Hepatocyte (in vitro differentiated cells): ENCODE data around the gene PPP4R3B. TPM values are rescaled to one million over a fixed set of nuclear protein-coding genes. Genes with fewer than 3 reads are reported as not detected.

Source experiments
- DNase-seq: peaks from one replicate; pipeline ENCODE4 v3.0.0-alpha.2; 2016; ENCODE audit warnings: low spot score
- H2AFZ ChIP-seq: fragments of 200-600 bp; sonication (generic); 2 replicates; pipeline ENCODE4 v1.6.0; 2016; ENCODE audit warnings: antibody characterized with exemption, mild to moderate bottlenecking
- H3K27ac ChIP-seq: fragments of 200-600 bp; sonication (generic); 2 replicates; pipeline ENCODE4 v1.5.1; 2016; ENCODE audit warnings: mild to moderate bottlenecking
- H3K27me3 ChIP-seq: fragments of 200-600 bp; sonication (generic); 2 replicates; pipeline ENCODE4 v1.6.1; 2016
- H3K36me3 ChIP-seq: fragments of 200-600 bp; sonication (generic); replicated peaks from 2 replicates; pipeline ENCODE4 v1.5.1; 2016; ENCODE audit warnings: low read depth; ENCODE audit not compliant: insufficient read depth
- H3K4me1 ChIP-seq: fragments of 200-600 bp; sonication (generic); 2 replicates; pipeline ENCODE4 v1.5.1; 2016; ENCODE audit warnings: mild to moderate bottlenecking, moderate library complexity; ENCODE audit not compliant: insufficient read depth
- H3K4me2 ChIP-seq: fragments of 200-600 bp; sonication (generic); 2 replicates; pipeline ENCODE4 v1.6.0; 2016
- H3K4me3 ChIP-seq: fragments of 200-600 bp; sonication (generic); 2 replicates; pipeline ENCODE4 v1.5.1; 2016; ENCODE audit warnings: mild to moderate bottlenecking
- H3K79me2 ChIP-seq: fragments of 200-600 bp; sonication (generic); 2 replicates; pipeline ENCODE4 v1.6.0; 2017; ENCODE audit warnings: mild to moderate bottlenecking
- H3K9me2 ChIP-seq: fragments of 200-600 bp; sonication (generic); replicated peaks from 2 replicates; pipeline ENCODE4 v1.6.0; 2017; ENCODE audit warnings: mild to moderate bottlenecking; ENCODE audit not compliant: insufficient read depth
- H3K9me3 ChIP-seq: fragments of 200-600 bp; sonication (generic); 2 replicates; pipeline ENCODE4 v1.5.1; 2016; ENCODE audit warnings: low read depth, mild to moderate bottlenecking
- H4K20me1 ChIP-seq: fragments of 200-600 bp; sonication (generic); 2 replicates; pipeline ENCODE4 v1.6.0; 2016; ENCODE audit warnings: mild to moderate bottlenecking; ENCODE audit not compliant: insufficient read depth, poor library complexity, severe bottlenecking
- EZH2 ChIP-seq: fragments of 200-600 bp; sonication (generic); IDR thresholded peaks from 2 replicates; pipeline ENCODE4 v1.6.1; 2016; ENCODE audit warnings: antibody characterized with exemption, mild to moderate bottlenecking, borderline replicate concordance
- EZH2phosphoT487 ChIP-seq: fragments of 200-600 bp; sonication (generic); IDR thresholded peaks from one replicate; pipeline ENCODE4 v1.6.1; 2018; ENCODE audit warnings: antibody characterized with exemption, mild to moderate bottlenecking, low read depth, moderate library complexity; ENCODE audit not compliant: unreplicated experiment, severe bottlenecking
- WGBS: methylation state at CpG from one replicate; pipeline ENCODE4 v1.1.6; 2016; ENCODE audit warnings: low lambda C conversion rate; ENCODE audit errors: missing lambda C conversion rate; 5-methylcytosine and 5-hydroxymethylcytosine counted together
- polyA plus RNA-seq: library from polyadenylated mRNA; unstranded; fragments of >200 nt; fragmentation: Nextera tagmentation; extraction: Ambion mirVana; gene quantifications from 2 replicates; pipeline ENCODE4 v1.2.1, GENCODE V29; 2016
- total RNA-seq: library from RNA; depleted of rRNA; stranded (reverse); fragments of >200 nt; gene quantifications from 2 replicates; pipeline ENCODE4 v1.2.3, GENCODE V29; 2014
- TF ChIP-seq, protein P1 (sequence below): fragments of 200-600 bp; sonication (generic); IDR thresholded peaks from 2 replicates; pipeline ENCODE4 v1.5.1; 2016; ENCODE audit warnings: antibody characterized with exemption, mild to moderate bottlenecking; ENCODE audit not compliant: poor library complexity

The PPP4R3B gene
- total and polyA plus RNA-seq, 2 experiments from 2014 or later, result 30.1 to 54.3 TPM

DNA sequence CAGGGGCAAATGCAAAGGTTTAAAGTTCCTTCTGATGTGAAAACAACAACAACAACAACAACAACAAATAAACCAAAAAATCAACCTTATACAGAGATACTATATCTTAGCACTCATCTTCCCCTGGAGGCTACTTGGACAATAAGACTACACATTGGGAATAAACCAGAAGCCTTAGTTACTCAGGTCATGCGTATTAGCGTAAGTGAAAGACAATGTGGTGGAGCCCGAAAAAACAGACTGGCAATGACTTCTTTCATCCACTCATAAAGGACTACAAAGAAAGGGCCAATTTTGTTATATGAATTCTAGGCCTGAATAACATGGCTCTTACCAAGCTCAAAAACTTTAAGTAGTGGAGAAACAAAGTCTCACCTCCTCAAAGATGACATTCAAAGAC lies 19.4 kb upstream of the PPP4R3B start:
- H4K20me1 ChIP-seq, result no peaks in the 10 kb centered on the region
- no peaks in the 10 kb centered on the region for H3K79me2 ChIP-seq
- WGBS, result 96% methylated on average over 3 of the region's 3 CpGs
- no peak overlapping the region for H3K4me2 ChIP-seq
- H3K4me1 ChIP-seq, result no peaks in the 10 kb centered on the region
- H3K27me3 ChIP-seq, result no peaks in the 10 kb centered on the region
- H2AFZ ChIP-seq, result no peak overlapping the region
- H3K9me3 ChIP-seq, result no peaks in the 10 kb centered on the region
- TF ChIP-seq EZH2phosphoT487 (no peak), EZH2 (no peak)
- TF ChIP-seq, protein P1, sequence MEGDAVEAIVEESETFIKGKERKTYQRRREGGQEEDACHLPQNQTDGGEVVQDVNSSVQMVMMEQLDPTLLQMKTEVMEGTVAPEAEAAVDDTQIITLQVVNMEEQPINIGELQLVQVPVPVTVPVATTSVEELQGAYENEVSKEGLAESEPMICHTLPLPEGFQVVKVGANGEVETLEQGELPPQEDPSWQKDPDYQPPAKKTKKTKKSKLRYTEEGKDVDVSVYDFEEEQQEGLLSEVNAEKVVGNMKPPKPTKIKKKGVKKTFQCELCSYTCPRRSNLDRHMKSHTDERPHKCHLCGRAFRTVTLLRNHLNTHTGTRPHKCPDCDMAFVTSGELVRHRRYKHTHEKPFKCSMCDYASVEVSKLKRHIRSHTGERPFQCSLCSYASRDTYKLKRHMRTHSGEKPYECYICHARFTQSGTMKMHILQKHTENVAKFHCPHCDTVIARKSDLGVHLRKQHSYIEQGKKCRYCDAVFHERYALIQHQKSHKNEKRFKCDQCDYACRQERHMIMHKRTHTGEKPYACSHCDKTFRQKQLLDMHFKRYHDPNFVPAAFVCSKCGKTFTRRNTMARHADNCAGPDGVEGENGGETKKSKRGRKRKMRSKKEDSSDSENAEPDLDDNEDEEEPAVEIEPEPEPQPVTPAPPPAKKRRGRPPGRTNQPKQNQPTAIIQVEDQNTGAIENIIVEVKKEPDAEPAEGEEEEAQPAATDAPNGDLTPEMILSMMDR, result no peak
- no peak for DNase-seq
- no peaks in the 10 kb centered on the region for H3K9me2 ChIP-seq
- no peaks in the 10 kb centered on the region for H3K36me3 ChIP-seq
- H3K4me3 ChIP-seq, result no peak overlapping the region
- no peak overlapping the region for H3K27ac ChIP-seq

DNA sequence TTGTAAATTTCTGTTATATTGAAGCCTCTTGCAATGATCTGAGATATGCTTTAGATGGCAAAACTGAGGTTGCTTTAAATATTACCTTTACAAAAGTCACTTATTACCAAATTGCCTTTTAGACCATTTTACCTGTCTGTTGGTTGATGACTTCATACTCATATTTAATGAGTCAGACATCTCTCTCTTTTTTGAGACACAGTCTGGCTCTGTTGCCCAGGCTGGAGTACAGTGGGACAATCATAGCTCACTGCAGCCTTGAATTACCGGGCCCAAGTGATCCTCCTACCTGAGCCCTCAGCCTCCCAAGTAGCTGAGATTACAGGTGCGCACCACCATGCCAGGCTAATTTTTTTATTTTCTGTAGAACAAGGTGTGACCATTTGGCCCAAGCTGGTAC lies 11.5 kb upstream of the PPP4R3B start:
- WGBS, result 92% methylated on average over 2 of the region's 2 CpGs
- Histone ChIP-seq H3K79me2 (peaks cover 5% of the 10 kb centered on the region), H3K36me3 (no peaks in the 10 kb centered on the region), H3K4me2 (no peak overlapping the region), H2AFZ (no peak overlapping the region), H4K20me1 (no peaks in the 10 kb centered on the region), H3K27ac (no peak overlapping the region), H3K4me1 (no peaks in the 10 kb centered on the region), H3K9me2 (no peaks in the 10 kb centered on the region), H3K27me3 (no peaks in the 10 kb centered on the region), H3K4me3 (no peak overlapping the region), H3K9me3 (no peaks in the 10 kb centered on the region)
- TF ChIP-seq EZH2phosphoT487 (no peak), EZH2 (no peak)
- TF ChIP-seq, protein P1, result no peak
- no peak for DNase-seq

DNA sequence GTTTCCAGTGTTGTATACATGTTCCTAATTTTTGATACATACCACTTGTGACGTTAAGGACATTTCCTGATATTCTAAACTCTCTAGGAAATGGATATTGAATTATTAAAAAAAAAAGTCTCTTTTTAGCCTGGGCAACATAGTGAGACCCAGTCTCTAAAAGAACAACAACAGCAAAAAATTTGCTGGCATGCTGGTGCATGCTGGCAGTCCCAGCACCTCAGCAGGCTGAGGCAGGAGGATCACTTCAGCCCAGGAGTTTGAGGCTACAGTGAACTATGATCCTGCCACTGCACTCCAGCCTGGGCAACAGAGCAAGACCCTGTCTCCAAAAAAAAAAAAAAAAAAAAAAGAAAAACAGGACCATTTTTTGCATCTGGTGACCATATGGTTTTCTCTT lies 10.5 kb upstream of the PPP4R3B start:
- DNase-seq, result no peak
- WGBS, result 88% methylated on average over 1 of the region's 1 CpG
- Histone ChIP-seq H3K27me3 (no peaks in the 10 kb centered on the region), H4K20me1 (no peaks in the 10 kb centered on the region), H3K9me2 (no peaks in the 10 kb centered on the region), H3K36me3 (no peaks in the 10 kb centered on the region), H2AFZ (no peak overlapping the region), H3K27ac (no peak overlapping the region), H3K4me2 (no peak overlapping the region), H3K79me2 (peaks cover 15% of the 10 kb centered on the region), H3K4me3 (no peak overlapping the region), H3K4me1 (no peaks in the 10 kb centered on the region), H3K9me3 (no peaks in the 10 kb centered on the region)
- TF ChIP-seq, protein P1, result no peak
- no peak for TF ChIP-seq EZH2phosphoT487
- no peak for TF ChIP-seq EZH2

DNA sequence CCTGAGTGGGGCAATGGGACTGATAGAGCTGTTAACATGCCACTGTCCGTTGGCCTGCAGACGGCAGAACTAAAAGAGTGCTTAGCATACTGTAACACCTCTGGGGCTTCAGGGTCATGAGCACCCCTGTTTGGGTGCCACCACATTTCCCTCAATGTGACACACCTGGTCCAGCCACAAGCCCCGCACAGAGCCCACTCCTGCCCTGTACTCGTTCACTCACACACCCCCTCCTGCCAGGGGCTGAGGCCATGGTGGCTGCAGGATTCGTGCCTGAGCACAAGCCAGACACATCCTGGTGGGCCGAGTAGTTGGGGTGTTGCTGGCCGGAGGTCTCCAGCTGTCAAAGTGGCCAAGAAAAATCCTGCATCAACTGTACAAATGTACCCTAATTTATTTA lies 4.4 kb upstream of the PPP4R3B start:
- H3K36me3 ChIP-seq, result no peaks in the 10 kb centered on the region
- TF ChIP-seq, protein P1, result no peak
- no peak for TF ChIP-seq EZH2
- TF ChIP-seq EZH2phosphoT487, result no peak
- H3K9me2 ChIP-seq, result no peaks in the 10 kb centered on the region
- no peak overlapping the region for H3K4me2 ChIP-seq
- H3K27ac ChIP-seq, result no peak overlapping the region
- no peak for DNase-seq
- H3K4me1 ChIP-seq, result peaks cover 6% of the 10 kb centered on the region
- no peaks in the 10 kb centered on the region for H3K9me3 ChIP-seq
- H3K79me2 ChIP-seq, result peaks cover 56% of the 10 kb centered on the region
- H2AFZ ChIP-seq, result no peak overlapping the region
- no peaks in the 10 kb centered on the region for H3K27me3 ChIP-seq
- 87% methylated on average over 7 of the region's 7 CpGs for WGBS
- H3K4me3 ChIP-seq, result no peak overlapping the region
- H4K20me1 ChIP-seq, result peaks cover 11% of the 10 kb centered on the region
